Measurements from ENCODE around the gene FAM20C. TPM values are rescaled to one million over a fixed set of nuclear protein-coding genes. Genes with fewer than 3 reads are reported as not detected.

The FAM20C gene
- total RNA-seq, 1 donor from 2014 or later, result 90.8 TPM

DNA sequence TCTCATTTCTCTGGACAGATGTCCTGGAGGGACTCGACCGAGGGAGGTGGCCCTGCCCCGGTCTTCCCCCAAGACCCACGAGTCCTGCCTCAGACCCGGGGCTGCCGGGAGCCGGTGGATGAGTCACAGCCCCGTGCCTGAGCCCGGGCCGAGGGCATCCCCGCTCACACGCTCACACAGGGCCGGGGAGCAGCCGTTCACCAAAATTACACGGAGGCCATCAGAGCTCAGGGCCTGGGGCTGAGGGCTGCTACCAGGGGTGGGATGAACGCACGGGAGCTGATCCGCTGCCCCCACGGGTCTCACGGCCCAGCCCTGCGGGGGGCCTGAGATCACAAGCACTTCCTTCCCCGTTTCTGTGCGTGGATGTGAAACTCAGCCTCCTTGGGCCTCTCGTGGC lies 17.5 kb downstream of the FAM20C start:
- Histone ChIP-seq H3K4me1 (peaks cover 0 to 3% of the 10 kb centered on the region in 2 donors), H3K27me3 (no peaks in the 10 kb centered on the region), H3K4me3 (no peak overlapping the region), H3K9me3 (no peaks in the 10 kb centered on the region), H3K27ac (no peak overlapping the region), H3K36me3 (peaks cover 42 to 46% of the 10 kb centered on the region in 2 donors)
- DNase-seq (ENCODE audit: low spot score in 2 of 2), result no peak
- no peak for TF ChIP-seq CTCF (IDR thresholded peaks at IDR 0.05)
- intact Hi-C loops (cut with DNase I), result no loop called here

DNA sequence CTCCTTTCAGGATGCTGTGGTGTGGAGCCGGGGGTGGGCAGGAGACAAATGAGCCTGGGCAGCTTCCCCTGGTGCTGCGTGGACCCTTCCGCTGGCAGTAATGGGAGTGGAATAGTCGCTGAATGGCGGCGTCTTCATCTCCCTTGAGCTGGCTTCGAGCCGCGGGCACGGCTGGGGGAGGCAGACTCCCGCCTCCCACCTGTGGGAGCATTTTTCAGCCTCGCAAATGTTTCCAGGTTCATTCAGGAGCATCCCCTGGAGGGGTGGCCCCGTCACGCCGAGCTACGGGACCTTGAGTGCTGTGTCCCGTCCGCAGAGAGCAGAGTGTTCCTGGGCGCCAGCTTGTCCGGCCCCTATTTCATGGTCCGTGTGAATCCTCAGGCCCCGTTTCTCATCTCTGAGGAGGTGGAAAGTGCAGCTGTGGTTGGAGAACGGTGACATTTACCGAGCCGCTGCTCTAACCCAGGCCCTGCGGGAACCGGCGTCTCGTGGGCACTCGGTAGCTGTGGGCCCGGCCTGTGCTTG lies 18.1 kb downstream of the FAM20C start:
- no peaks in the 10 kb centered on the region for H3K9me3 ChIP-seq
- no peak for DNase-seq (ENCODE audit: low spot score in 2 of 2)
- no peak overlapping the region for H3K4me3 ChIP-seq
- H3K4me1 ChIP-seq, result peaks cover 0 to 3% of the 10 kb centered on the region in 2 donors
- H3K36me3 ChIP-seq, result peaks cover 39 to 40% of the 10 kb centered on the region in 2 donors
- H3K27ac ChIP-seq, result no peak overlapping the region
- TF ChIP-seq CTCF (IDR thresholded peaks at IDR 0.05), result no peak
- intact Hi-C loops (cut with DNase I), result no loop called here
- no peaks in the 10 kb centered on the region for H3K27me3 ChIP-seq

DNA sequence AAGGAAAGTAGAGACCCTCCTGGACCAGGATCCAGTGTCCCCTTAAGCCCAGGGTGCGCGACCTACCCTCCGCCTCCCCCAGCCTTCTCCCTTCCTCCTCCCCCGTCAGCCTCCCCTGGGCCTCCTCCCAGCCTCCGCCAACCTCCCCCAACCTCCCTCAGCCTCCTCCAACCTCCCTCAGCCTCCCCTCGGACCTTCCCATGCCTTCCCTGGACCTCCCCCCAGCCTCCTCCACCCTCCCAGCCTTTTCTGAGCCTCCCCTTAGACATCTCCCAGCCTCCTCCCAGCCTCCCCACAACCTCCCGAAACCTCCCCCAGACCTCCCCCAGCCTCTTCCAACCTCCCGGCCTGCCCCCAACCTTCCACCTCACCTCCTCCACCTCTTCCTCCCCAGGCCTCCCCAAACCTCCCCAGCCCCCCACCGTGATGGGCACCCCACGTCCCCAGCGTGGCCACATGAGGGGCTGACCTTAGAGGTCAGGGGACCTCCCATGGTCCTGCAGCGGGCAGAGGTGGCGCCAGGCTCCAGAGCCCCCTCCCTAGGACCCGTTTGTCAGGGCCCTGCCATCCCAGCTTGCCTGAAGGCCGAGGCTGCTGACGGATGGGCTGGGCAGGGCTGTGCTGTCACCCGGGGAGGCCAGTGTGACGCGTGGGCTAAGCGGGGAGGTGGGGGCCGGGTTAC lies 18.8 kb downstream of the FAM20C start:
- no peak for TF ChIP-seq CTCF (IDR thresholded peaks at IDR 0.05)
- H3K4me1 ChIP-seq, result peaks cover 0 to 3% of the 10 kb centered on the region in 2 donors
- no peaks in the 10 kb centered on the region for H3K27me3 ChIP-seq
- H3K9me3 ChIP-seq, result no peaks in the 10 kb centered on the region
- H3K4me3 ChIP-seq, result no peak overlapping the region
- peaks cover 32 to 34% of the 10 kb centered on the region in 2 donors for H3K36me3 ChIP-seq
- intact Hi-C loops (cut with DNase I), result no loop called here
- H3K27ac ChIP-seq, result no peak overlapping the region
- no peak for DNase-seq (ENCODE audit: low spot score in 2 of 2)

- H3K27ac ChIP-seq, result no peak overlapping the region
- DNase-seq (ENCODE audit: low spot score in 2 of 2), result no peak
- intact Hi-C loops (cut with DNase I), result no loop called here
- no peak overlapping the region for H3K4me3 ChIP-seq
- peaks cover 0 to 3% of the 10 kb centered on the region in 2 donors for H3K4me1 ChIP-seq
- no peak for TF ChIP-seq CTCF (IDR thresholded peaks at IDR 0.05)
- no peaks in the 10 kb centered on the region for H3K27me3 ChIP-seq
- H3K9me3 ChIP-seq, result no peaks in the 10 kb centered on the region
- peaks cover 31 to 33% of the 10 kb centered on the region in 2 donors for H3K36me3 ChIP-seq
Measured at GRCh38 chr7:211715-212058, 19.3 kb downstream of the FAM20C start.

DNA sequence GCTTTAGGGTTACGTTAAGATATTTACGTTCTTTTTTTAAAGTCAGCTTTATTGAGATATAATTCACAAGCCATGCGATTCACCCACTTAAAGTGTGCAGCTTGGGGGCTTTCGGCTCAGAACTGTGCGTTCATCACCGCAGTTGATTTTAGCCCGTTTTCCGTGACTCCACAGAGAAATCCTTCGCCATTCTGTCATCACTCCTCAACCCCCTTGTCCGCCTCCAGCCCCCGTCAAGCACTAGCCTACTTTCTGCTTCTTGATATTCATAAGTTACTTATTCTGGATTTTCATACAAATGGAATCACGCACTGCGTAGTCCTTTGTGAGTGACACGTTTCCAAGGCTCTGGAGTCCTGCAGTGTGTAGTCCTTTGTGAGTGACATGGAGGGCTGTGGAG lies 20.4 kb downstream of the FAM20C start:
- no peak overlapping the region for H3K4me3 ChIP-seq
- no peaks in the 10 kb centered on the region for H3K9me3 ChIP-seq
- intact Hi-C loops (cut with DNase I), result no loop called here
- H3K27ac ChIP-seq, result no peak overlapping the region
- peaks cover 0 to 3% of the 10 kb centered on the region in 2 donors for H3K4me1 ChIP-seq
- peaks cover 31 to 41% of the 10 kb centered on the region in 2 donors for H3K36me3 ChIP-seq
- TF ChIP-seq CTCF (IDR thresholded peaks at IDR 0.05), result no peak
- H3K27me3 ChIP-seq, result no peaks in the 10 kb centered on the region
- no peak for DNase-seq (ENCODE audit: low spot score in 2 of 2)
